CD4-positive, alpha-beta T cell treated with Interleukin-17A for 4 hours (primary cell): Measurements from ENCODE around the gene LTB.
A peak's percentile ranks its signal among the peaks of the same experiment; 100 is the strongest.
"Not testable (repeated sequence)": the region's sequence is repeated elsewhere in the genome, so short reads cannot be mapped to it uniquely, and the experiment has no call there.

ENCODE experiments used
- DNase-seq: peaks from one replicate; pipeline ENCODE4 v3.0.0-alpha.2; 2020; ENCODE audit warnings: mixed read lengths

Gene LTB

GRCh38 chr6:31607317-31607716, 25.1 kb upstream of the LTB start:
- no peak for DNase-seq

DNA sequence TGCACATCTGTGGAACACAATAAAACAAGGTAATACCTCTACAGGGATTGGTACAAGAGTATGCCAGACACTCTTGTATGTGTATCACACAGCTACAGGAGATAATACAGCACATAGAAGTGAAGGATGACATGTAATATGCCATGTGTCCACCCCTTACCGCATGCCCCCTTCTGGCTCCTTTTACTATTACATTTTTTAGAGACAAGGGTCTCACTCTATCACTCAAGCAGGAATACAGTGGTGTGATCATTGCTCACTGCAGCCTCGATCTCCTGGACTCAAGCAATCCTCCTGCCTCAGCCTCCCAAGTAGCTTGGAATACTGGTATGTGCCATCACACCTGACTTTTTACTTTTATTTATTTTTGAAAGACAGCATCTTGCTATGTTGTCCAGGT, 14.8 kb upstream of the LTB start:
- DNase-seq: peak; percentile 68

GRCh38 chr6:31592396-31592771, 10.2 kb upstream of the LTB start:
- DNase-seq: no peak

GRCh38 chr6:31590691-31591090, 8.5 kb upstream of the LTB start:
- not testable (repeated sequence) for DNase-seq

GRCh38 chr6:31588871-31589650, 6.8 kb upstream of the LTB start:
- no peak for DNase-seq

DNA sequence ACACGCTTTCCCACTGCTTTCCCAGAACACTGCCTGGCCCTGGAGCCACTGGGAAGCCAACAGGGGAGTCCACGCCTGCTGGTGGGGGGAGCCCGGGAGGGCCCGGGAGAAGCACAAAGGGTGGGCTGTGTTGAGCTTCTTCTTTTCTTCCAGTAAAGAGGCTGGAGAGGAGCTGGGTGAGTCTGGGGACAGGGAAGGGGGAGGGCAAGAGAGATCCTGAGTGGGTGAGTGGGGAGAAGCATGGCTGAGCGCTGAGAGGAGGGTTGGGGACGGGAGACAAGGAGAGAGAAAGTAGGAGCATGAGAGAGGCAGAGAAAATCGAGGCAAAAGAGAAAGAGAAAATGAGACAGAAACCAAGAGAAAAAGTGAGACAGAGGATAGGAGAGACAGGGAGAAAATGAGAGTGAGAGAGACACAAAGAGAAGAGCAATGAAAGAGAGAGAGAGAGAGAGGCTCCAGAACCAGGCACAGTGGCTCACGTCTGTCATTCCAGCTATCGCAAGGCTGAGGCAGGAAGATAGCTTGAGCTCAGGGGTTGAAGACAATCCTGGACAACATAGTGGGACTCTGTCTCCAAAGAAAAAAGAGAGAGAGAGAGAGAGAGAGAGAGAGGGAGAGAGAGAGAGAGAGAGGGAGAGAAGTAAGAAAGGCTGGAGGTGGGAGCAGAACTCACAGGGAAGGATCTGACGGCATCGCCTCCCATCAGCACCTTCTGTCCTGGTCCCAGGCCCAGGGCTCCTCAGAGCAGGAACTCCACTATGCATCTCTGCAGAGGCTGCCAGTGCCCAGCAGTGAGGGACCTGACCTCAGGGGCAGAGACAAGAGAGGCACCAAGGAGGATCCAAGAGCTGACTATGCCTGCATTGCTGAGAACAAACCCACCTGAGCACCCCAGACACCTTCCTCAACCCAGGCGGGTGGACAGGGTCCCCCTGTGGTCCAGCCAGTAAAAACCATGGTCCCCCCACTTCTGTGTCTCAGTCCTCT, 5.9 kb upstream of the LTB start:
- peak; percentile 25 for DNase-seq

DNA sequence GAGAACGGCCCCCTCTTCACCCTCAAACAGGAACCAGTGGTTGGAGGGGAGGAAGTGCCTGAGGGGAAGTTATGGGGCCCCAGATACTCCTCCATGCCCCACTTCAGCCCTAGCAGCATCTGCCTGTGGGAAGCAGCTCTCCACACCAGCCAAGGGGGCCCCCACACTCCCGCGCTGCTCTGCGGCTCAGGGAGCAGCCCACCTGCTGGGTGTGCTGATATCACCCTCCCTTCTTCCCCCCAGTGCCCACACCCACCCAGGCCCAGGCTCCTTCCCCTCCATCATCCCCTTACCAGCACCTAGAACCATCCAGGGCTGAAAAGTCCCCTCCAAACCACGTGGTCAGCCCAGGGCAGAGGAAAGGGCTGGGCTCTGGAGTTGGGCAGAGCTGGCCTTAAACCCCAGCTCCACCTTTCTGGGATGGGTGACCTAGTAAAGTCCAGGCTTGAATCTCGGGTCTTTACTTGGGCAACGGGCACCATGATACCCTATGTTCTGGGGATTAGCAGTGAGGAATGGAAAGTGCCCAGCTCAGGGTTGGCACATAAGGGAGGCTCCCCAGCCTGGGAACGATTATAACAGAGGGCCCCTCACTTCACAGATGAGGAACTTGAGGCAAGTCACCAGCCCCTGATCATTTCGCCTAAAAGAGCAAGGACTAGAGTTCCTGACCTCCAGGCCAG, 4.5 kb upstream of the LTB start:
- peak; percentile 56 for DNase-seq

GRCh38 chr6:31586008-31586407, 3.8 kb upstream of the LTB start, which contains the start of gene LST1:
TSS of gene LST1 (plus strand) at chr6:31586277. CDS start at chr6:31587300, 1,023 bp downstream.
- DNase-seq: peak; percentile 12

- DNase-seq: peak; percentile 65
These were observed 3.3 kb upstream of the LTB start for GRCh38 chr6:31585491-31585890.

GRCh38 chr6:31581434-31582229, 592 bp downstream of the LTB start:
- peak; percentile 58 for DNase-seq

DNA sequence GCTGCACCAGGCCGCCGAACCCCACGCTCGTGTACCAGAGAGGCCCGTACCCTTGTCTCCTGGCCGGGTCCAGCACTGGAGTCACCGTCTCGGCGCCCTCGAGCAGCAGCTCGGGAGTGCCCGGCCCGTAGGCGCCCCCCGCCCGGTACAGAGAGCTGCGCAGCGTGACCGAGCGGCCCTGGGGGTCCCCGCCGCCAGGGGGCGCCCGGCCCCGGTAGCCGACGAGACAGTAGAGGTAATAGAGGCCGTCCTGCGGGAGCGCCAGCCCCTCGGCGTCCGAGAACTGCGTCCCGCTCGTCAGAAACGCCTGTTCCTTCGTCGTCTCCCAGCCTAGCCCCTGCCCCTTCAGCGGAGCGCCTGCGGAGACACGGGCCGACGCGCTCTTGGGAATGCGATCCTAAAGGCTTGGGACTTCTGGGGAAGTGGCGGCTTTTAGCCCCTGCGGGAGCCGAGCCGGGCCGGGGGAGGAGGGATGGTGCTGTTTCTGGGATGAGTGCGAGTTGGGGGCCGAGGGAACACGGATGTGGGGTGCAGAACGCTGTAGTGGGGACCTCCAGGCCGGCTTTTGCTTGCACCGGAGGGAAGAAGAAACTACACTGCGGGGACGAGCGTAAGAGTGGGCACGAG, 1.3 kb downstream of the LTB start:
- DNase-seq: peak; percentile 94

DNA sequence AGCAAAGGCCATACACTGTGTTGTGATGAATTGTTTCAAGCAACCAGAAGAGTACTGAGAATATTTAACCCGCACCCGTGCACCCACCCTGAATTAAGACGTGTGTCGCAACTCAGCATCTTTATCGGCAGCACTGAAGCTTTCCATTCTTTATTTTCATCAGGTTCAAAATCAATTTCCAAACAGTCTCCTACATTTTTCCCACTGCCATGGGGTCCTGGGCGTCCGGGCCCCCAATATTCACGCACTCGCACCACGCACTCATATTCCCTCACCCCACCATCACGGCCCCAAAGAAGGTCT, 1.8 kb downstream of the LTB start:
- DNase-seq: no peak

- no peak for DNase-seq
These were observed 2.4 kb downstream of the LTB start for GRCh38 chr6:31579546-31580437.

DNA sequence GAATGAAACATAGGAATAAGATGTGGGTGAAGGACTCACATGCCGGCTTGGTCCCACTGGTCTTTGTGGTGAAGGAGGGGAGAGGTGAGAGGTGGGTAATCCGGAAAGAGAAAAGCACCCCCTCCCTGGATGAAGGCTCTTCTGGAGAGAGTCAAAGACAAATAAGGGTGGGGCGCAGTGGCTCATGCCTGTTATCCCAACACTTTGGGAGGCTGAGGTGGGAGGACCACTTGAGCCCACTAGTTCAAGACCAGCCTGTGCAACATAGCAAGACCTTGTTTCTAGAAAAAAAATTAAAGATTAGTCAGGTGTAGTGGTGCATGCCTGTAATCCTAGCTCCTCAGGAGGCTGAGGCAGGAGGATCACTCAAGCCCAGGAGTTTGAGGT, 3.1 kb downstream of the LTB start:
- DNase-seq: no peak

DNA sequence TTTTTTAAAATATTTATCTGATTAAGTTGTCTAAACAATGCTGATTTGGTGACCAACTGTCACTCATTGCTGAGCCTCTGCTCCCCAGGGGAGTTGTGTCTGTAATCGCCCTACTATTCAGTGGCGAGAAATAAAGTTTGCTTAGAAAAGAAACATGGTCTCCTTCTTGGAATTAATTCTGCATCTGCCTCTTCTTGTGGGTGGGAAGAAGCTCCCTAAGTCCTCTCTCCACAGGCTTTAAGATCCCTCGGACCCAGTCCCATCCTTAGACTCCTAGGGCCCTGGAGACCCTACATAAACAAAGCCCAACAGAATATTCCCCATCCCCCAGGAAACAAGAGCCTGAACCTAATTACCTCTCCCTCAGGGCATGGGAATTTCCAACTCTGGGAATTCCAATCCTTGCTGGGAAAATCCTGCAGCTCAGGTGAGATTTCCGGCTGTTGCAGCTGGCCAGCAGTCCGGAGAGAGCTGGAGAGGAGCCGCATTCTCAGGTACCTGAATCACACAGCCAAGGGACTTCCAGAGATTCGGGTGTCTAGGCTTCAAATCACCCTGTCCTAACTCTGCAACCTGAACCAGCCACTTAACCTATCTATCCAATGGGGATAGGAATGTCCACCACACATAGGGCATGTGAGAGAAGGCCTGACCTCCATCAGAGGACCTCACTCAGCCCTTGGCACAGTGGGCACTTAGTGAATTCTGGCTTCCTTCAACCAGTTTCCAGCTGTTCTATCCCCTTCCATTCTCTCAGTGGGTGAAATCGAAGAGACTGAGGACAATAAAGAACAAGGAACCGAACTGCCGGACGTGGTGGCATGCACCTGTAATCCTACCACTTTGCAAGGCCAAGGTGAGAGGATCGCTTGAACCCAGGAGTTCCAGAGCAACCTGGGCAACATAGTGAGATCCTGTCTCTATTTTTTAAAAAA, 3.8 kb downstream of the LTB start:
- DNase-seq: no peak

DNA sequence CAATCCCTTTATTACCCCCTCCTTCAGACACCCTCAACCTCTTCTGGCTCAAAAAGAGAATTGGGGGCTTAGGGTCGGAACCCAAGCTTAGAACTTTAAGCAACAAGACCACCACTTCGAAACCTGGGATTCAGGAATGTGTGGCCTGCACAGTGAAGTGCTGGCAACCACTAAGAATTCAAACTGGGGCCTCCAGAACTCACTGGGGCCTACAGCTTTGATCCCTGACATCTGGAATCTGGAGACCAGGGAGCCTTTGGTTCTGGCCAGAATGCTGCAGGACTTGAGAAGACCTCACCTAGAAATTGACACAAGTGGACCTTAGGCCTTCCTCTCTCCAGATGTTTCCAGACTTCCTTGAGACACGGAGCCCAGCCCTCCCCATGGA, 4.7 kb downstream of the LTB start:
- DNase-seq: no peak

GRCh38 chr6:31576897-31577578, 5.2 kb downstream of the LTB start:
- peak; percentile 57 for DNase-seq

GRCh38 chr6:31575952-31576685, 6.1 kb downstream of the LTB start:
- DNase-seq: no peak
